ENCODE measurements around the gene EHD2.

DNA sequence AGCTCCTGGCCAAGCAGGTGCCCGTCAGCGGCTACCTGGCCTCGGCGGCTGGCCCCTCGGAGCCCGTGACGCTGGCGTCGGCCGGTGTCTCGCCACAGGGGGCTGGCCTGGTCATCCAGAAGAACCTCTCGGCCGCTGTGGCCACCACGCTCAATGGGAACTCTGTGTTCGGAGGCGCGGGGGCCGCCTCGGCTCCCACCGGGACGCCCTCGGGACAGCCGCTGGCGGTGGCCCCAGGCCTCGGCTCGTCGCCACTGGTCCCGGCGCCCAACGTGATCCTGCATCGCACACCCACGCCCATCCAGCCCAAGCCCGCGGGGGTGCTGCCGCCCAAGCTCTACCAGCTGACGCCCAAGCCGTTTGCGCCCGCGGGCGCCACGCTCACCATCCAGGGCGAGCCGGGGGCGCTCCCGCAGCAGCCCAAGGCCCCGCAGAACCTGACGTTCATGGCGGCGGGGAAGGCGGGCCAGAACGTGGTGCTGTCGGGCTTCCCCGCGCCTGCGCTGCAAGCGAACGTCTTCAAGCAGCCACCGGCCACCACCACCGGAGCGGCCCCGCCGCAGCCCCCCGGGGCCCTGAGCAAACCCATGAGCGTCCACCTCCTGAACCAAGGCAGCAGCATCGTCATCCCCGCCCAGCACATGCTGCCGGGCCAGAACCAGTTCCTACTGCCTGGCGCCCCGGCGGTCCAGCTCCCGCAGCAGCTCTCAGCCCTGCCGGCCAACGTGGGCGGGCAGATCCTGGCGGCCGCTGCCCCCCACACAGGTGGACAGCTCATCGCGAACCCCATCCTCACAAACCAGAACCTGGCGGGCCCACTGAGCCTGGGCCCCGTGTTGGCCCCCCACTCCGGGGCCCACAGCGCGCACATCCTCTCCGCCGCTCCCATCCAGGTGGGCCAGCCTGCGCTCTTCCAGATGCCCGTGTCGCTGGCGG is 33.0 kb upstream of the EHD2 start:
- TF ChIP-seq ZNF780A (CRISPR knock-in tag; IDR thresholded peaks at IDR 0.05) = no peak
- TF ChIP-seq ZNF878 (CRISPR knock-in tag; IDR thresholded peaks at IDR 0.05) = no peak
- no peak for TF ChIP-seq CTCF (CRISPR knock-in tag; IDR thresholded peaks at IDR 0.05)
- no peak for TF ChIP-seq PHF8 (CRISPR knock-in tag; IDR thresholded peaks at IDR 0.05)
- TF ChIP-seq ZNF33A (CRISPR knock-in tag; IDR thresholded peaks at IDR 0.05; ENCODE audit: borderline replicate concordance) = no peak
- TF ChIP-seq POLR2A (IDR thresholded peaks at IDR 0.05; ENCODE audit: insufficient read depth in 1 of 2, low read depth in 2 of 2, low read length in 2 of 2) = no peak
- TF ChIP-seq REST (IDR thresholded peaks at IDR 0.05; ENCODE audit: borderline replicate concordance in 1 of 2, low read depth in 1 of 2, low read length in 2 of 2) = no peak
- TF ChIP-seq SRF (IDR thresholded peaks at IDR 0.05; ENCODE audit: low read depth, low read length) = no peak
- no peak for TF ChIP-seq NONO (IDR thresholded peaks at IDR 0.05)
- no peak for TF ChIP-seq NONO (CRISPR knock-in tag; conservative IDR thresholded peaks at IDR 0.05)
- TF ChIP-seq YY1 (IDR thresholded peaks at IDR 0.05; ENCODE audit: insufficient read depth, insufficient replicate concordance, low read depth, low read length) = no peak
- no peak for TF ChIP-seq EZH2 (conservative IDR thresholded peaks at IDR 0.05; ENCODE audit: low read depth, low read length)

Data from HepG2 (cell line).